Fibroblast of skin of left quadriceps (primary cell): ENCODE results near the gene DMD.

Experiments used
- DNase-seq, 2 experiments: peaks; one replicate each; pipeline ENCODE4 v3.0.0-alpha.2; 2013; ENCODE audit warnings: low read depth in 2 of 2

DMD gene

GRCh38 chrX:31870267-31870666 lies 1341.1 kb downstream of the DMD start:
- DNase-seq = no peak

GRCh38 chrX:31860686-31861085 lies 1350.7 kb downstream of the DMD start:
- DNase-seq = no peak

DNA sequence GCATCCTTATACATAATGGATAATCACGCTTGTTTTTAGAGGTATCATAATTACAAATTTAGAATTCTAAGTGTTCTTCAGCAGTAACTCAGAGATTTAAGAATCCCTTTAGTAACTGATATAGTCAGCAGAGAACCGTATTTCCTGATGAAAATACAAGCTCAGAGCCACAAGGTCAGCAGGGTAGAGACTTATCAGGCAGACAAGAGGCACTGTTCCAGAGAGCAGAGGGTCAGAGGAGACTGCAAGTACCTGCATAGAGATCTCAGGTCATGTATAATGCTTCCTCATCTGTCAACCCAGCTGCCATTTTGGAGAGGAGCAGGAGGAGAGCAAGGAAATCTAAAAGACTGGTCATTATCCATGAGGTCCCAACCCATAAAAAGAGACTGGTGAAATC lies 1352.4 kb downstream of the DMD start:
- DNase-seq = no peak

- DNase-seq = no peak
Observed at GRCh38 chrX:31854716-31855115, 1356.6 kb downstream of the DMD start.

- no peak for DNase-seq
Observed at GRCh38 chrX:31851761-31852160, 1359.6 kb downstream of the DMD start.

- DNase-seq = no peak
Observed at GRCh38 chrX:31847773-31848172, 1363.6 kb downstream of the DMD start.

DNA sequence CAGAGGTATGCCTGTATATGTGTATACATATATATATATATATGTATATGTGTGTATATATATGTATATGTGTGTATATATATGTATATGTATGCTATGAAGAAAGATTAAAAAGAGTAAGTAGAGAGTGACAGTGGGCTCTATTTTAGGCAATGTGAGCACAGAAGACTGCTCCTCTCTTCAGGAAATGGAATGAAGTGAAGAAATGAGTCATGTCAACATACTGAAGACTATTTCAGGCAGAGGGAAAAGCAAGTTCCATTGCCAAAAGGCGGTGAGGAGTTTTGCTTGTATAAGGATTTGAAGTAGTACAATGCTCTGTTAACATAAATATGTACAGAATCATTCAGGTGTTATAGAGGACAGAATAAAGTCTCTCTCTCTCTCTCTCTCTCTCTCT lies 1366.3 kb downstream of the DMD start:
- DNase-seq = no peak

DNA sequence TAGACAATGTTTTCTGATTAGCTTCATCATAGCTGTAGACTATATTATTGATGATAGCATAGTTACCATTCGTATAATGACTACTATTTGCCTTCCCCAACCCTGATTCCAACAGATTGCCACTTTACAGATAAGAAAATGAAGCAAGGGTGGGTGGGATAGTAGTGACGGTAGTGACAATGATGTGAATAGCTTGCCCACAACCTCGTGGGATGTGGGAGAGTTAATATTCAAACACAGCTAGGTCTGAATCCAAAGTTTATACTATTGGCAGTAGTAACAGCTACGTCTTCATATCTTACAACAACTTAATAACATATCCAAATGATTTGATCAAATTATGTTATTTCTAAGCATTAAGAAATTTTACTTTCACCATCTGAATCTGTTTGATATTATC lies 1372.7 kb downstream of the DMD start:
- no peak for DNase-seq

DNA sequence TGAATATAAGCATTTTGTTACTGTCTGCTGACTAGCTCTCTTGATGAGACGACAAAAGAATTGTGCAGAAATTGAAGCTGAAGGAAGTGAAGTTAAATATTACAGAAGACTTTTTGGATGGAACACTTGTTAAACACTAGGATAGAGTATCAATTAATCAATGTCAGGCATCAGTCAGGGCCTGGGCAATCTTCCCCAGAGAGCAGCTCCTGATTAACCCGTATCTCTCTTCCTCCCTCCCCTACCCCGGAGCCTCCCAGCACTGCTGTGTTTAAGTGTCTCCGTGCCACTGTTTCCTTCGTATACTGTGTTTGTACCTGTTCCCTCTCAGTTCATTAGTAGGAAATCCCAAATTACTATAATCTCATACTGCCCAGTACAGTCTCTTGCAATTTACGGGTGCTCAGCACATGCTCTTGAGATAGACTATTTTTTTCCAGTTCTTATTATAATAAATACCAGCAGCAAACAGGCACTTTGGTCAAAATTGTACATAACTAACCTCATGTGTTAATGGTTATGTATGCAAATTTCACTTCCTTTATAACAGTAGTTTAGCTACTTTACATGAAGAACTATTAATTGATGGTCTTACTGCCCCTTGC lies 1373.8 kb downstream of the DMD start:
- DNase-seq = no peak

DNA sequence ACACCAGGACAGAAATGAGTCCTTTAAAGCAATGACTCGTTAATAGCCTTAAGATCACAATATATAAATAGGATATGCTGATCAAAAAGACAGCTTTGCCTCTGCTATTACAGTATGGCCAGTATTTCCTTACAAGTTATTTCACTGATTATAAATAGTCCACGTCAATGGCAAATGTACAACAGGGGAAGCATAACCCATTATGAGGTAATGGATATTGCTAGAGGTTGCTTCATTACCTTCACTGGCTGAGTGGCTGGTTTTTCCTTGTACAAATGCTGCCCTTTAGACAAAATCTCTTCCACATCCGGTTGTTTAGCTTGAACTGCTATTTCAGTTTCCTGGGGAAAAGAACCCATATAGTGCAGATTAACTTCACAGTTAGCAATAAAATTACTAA lies 1374.9 kb downstream of the DMD start:
- DNase-seq = no peak

GRCh38 chrX:31832263-31832662 lies 1379.1 kb downstream of the DMD start:
- DNase-seq = no peak

DNA sequence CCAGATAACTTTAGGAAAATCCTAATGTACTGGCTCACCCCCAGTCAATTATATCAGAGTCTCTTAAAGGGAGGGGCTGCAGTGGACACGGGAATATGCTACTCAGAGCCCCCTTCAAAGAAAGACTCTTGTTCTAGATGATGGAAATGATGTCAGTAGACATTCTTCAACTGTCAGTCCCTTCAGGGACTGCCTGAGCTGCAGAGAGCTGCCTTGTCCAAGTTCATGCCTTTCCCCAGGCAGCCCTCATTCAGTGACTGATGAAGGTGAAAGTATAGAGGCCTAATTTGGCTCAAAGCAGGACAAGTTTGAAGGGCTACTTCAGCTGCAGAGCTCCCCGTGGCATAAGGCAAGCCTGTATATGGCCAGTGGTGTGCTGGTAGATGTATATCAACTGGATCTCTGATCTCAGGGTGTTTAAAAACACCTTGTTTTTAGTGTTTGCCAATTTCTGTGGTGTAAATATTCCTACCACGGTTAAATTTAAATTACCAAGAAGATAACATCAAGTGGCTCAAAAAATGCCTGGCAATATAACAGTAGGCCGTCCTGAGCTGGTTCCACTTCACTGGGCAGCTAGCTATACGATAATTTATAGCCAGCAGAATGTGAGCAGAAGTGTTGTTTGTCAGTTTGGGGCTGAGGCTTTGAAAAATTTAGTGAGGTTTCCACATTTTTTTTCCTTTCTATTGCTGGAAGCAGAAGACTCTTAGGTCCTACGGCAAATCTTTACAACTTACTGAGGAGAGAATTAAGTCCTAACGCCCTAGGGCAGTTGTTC lies 1390.7 kb downstream of the DMD start:
- no peak for DNase-seq

- no peak for DNase-seq
Observed at GRCh38 chrX:31819455-31819854, 1391.9 kb downstream of the DMD start.

GRCh38 chrX:31811106-31811505 lies 1400.2 kb downstream of the DMD start:
- DNase-seq = no peak

GRCh38 chrX:31808357-31808756 lies 1403.0 kb downstream of the DMD start:
- DNase-seq = no peak

DNA sequence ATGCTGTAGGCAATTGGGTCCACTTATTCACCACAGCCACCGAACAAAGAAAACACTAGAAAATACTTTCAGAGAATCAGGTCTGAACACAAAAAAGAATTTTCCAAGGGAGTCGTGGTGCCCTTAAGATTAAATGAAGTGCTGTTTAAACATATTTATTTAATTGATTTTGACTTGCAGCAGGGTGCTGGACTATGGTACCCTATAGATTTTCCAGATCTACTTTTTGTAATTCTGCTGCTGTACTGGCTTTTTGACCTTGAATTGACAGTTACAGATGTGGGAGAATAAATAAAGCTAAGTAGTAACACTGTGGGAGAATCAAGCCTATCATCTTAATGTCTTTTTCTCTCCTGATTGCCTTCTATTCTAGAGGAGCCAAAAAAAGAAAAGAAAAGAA lies 1404.2 kb downstream of the DMD start:
- no peak for DNase-seq

- DNase-seq = no peak
Observed at GRCh38 chrX:31805781-31806180, 1405.6 kb downstream of the DMD start.

DNA sequence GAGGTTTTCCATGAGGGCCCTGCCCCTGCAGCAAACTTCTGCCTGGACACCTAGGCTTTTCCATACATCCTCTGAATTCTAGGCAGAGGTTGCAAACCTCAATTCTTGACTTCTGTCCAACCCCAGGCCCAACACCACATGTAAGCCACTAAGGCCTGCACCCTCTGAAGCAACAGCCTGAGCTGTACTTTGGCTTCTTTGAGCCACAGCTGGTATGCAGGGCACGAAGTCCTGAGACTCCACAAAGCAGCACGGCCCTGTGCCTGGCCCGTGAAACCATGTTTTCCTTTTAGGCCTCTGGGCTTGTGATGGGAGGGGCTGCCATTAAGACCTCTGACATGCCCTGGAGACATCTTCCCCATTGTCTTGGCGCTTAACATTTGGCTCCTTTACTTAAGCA lies 1411.1 kb downstream of the DMD start:
- DNase-seq = no peak

GRCh38 chrX:31796624-31797023 lies 1414.7 kb downstream of the DMD start:
- DNase-seq = no peak

GRCh38 chrX:31747411-31747810 lies 1463.9 kb downstream of the DMD start:
- DNase-seq = no peak

- DNase-seq = no peak
Observed at GRCh38 chrX:31743004-31743403, 1468.3 kb downstream of the DMD start.

DNA sequence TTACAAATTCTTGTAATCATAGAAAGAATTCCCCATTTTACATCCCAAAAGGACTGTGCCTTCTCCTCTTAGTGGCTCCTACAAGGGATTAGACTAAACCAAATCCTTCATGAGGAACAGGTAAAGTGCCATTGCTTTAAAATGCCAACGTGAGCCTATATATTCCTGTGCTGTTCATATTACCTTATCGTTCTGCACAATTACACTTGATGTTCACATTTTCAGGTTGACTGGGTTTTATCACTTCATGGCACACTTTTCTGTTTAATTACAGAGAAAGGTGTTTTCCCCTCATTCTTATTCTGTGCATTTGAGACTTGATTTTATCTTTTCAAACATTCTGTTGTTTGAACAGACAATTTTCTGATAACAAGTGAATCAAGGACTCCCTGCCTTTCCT lies 1493.9 kb downstream of the DMD start:
- DNase-seq = no peak

DNA sequence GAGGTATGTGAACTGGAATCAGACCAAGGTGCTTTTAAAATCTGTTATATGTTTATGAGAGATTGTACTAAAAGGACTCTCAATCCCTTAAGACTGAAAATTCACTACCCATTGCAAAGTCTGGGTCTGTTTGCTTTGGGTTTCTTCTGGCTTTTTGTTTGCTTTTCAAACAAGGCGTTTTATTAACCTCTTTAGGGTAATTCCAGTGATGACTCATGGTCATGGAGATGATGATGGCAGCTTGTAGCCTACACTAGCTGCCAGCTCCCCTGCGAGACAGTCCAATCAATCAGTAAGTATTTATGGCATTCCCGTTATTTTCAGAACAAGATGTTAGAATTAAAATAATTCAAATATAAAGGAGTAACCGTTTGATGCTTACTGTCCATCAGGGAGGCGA lies 1495.7 kb downstream of the DMD start:
- DNase-seq = no peak

GRCh38 chrX:31714797-31715196 lies 1496.6 kb downstream of the DMD start:
- DNase-seq = no peak
